ENCODE results near the gene ZFAND3.

The ZFAND3 gene

DNA sequence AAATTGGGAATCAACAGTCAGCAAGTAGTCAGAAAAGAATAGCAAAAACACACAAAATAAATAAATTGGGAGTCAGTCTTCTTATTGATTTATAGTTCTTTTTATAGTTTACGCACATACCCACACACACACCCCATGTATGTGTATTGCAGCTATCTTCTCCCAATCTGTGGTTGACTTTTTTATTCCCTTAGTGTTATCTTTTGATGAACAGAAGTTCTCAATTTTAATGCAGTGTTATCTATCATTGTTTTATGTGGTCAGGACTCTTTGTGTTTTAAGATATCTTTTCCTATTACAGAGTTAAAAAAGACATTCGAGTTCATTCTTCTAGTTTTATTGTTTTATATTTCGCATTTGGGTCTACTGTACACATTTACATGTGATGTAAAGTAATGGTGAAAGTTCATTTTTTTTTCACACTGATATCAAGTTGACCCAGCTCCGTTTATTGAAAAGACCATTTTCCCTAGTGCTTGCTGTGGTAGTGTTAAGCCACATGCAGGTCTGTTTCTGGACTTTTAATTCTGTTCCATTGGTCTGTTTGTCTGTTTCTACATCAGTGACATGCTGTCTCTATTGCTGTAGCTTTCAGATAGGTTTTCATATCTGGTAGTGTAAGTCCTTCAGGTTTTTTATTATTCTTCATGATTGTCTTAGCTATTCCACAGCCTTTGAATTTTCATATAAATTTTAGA, 78.4 kb downstream of the ZFAND3 start:
- DNase-seq, result no peak

DNA sequence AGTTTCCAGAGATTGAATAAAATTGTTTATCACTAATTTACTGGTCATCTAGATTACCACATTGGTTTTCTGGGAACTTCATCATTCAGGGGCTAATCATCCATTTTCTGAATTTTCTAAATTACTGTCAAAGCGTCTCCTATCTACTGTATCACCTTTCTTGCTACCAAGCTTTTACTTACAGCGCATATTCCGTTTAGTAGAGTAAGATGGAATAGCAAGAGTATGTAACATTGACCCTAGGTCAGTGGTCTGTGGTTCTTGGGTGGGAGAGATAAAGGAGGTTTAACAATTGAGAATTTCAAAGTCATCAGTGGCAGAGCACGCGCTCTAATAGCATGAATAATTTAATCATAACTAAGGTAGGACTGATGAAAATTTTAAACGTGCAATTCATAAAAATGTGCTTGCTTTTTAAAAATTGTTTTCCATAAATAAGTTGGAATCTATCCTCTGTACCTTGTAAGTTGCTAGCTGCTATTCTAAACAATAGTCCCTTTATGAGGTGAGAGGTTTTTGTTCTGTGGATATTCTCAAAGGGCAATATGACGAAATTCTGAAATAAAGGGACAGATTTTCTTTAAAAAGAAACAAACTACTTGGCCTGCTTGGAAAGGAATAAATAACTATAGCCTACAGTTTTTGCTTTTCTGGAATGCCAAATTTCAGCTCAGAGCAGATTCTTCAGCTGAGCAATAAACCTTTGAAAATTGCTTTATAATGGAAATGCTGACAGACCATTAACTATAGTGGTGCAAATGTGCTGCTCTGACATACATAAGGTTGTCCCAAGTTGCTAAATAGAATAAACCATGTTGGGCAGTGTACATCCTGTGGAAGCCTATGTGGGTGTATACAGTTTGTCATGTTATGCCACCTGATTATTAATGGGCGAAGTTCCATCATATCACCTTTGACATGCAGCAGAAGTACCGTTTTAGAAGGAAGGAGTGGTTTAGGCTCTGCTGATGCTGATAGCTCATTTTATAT, 84.1 kb downstream of the ZFAND3 start:
- DNase-seq, result peak in 1 of 2 donors; percentile 29

GRCh38 chr6:37904590-37904989, 85.1 kb downstream of the ZFAND3 start:
- no peak for DNase-seq

- no peak for DNase-seq
Observed at GRCh38 chr6:37906121-37906520, 86.6 kb downstream of the ZFAND3 start.

- DNase-seq, result no peak
Observed at GRCh38 chr6:37910998-37911397, 91.5 kb downstream of the ZFAND3 start.

- DNase-seq, result no peak
Observed at GRCh38 chr6:37913210-37913609, 93.7 kb downstream of the ZFAND3 start.

- DNase-seq, result no peak
Observed at GRCh38 chr6:37915463-37915862, 95.9 kb downstream of the ZFAND3 start.

DNA sequence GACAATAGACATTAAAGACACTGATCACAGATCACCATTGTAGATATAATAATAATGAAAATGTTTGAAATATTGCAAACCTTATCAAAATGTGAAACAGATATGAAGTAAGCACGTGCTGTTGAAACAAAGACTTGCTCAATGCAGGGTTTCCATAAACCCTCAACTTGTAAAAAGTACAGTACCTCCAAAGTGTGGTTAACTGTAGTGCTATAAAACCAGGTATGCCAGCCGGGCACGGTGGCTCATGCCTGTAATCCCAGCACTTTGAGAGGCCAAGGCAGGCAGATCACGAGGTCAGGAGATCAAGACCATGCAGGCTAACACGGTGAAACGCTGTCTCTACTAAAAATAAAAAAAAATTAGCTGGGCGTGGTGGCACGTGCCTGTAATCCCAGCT, 96.6 kb downstream of the ZFAND3 start:
- DNase-seq, result no peak

GRCh38 chr6:37916675-37917074, 97.1 kb downstream of the ZFAND3 start:
- no peak for DNase-seq

GRCh38 chr6:37917566-37917965, 98.0 kb downstream of the ZFAND3 start:
- DNase-seq, result no peak

GRCh38 chr6:37919417-37920157, 100.1 kb downstream of the ZFAND3 start:
- DNase-seq, result no peak

GRCh38 chr6:37920667-37921066, 101.1 kb downstream of the ZFAND3 start:
- no peak for DNase-seq

- no peak for DNase-seq
Observed at GRCh38 chr6:37922563-37922962, 103.0 kb downstream of the ZFAND3 start.

- no peak for DNase-seq
Observed at GRCh38 chr6:37923514-37923913, 104.0 kb downstream of the ZFAND3 start.

GRCh38 chr6:37926661-37927060, 107.1 kb downstream of the ZFAND3 start:
- DNase-seq, result no peak

DNA sequence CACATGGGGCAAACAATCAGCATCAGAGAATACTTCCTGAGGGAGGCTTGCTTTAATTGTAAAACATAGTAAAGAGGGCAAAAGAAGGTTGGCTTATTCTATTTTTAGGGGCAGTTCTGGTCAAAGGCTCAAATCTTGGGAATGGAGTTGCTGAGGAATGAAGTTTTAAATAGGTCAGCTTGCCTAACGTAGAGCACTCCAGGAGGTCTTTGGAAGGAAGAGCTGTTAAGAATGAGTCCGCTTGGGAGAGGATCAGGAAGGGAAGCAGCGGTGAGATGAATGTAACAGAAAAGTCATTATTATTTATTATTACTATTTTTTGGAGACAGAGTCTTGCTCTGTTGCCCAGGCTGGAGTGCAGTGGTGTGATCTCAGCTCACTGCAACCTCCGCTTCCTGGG, 108.7 kb downstream of the ZFAND3 start:
- DNase-seq, result no peak

DNA sequence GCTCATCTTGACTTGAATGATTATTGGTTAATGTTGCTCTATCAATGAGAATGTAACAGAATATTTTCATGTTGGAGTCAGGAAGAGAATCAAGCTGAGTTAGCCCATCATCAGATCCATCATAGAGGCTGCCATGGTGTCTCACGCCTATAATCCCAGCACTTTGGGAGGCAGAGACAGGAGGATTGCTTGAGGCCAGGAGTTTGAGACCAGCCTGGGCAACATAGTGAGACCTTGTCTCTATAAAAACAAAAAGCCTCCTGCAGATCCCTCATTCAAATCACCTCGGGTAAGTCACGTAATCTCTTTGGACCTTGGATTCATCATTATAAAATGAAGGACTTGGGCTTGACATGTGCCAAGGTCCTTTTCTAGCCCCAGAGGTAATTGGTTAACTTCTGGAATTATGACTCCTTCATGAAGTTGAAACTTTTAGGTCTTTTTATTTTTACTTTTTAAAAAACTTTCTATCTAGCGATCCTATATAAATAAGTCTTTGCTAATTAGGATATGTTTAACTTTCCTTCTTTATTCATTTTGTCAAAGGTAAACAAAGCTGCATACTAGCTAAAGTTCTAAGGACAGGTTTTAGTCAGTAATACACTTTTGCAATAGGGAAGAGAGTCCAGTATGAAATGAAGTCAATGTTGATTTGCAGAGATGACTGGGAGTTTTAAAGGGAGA, 110.9 kb downstream of the ZFAND3 start:
- DNase-seq, result no peak

GRCh38 chr6:37931066-37931465, 111.5 kb downstream of the ZFAND3 start:
- no peak for DNase-seq

GRCh38 chr6:37934276-37934675, 114.7 kb downstream of the ZFAND3 start:
- no peak for DNase-seq

DNA sequence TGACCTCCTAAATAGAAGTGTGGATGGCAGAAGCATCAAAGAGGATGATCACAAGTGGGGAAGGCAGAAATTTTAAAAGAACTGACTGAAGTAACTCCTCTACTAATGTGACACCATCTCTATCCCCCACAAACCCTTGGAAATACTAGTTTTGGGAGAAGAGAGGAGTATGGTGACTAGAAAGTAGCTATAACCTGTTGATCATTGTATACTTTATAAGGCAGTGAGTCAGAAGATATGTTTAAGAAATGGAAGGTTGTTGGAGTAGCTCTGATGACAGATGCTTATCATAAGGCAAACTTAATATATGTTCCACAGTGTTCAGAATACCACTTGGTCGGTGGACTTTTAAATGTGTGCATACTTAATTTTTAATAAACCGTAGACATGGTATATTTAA, 116.6 kb downstream of the ZFAND3 start:
- DNase-seq, result no peak

GRCh38 chr6:37936906-37937305, 117.4 kb downstream of the ZFAND3 start:
- no peak for DNase-seq

- DNase-seq, result no peak
Observed at GRCh38 chr6:37938909-37939308, 119.4 kb downstream of the ZFAND3 start.

All from inflammatory macrophage treated with lipopolysaccharide for 1 hour (primary cell).